Activated CD8-positive, alpha-beta memory T cell treated with anti-CD3 and anti-CD28 coated beads, Interleukin-2, amount 50 U/mL, for 48 hours (primary cell): ENCODE results near the gene FGF14.

ENCODE experiments used
- DNase-seq: peaks from one replicate; pipeline ENCODE4 v3.0.0-alpha.2; 2020

Gene FGF14

GRCh38 chr13:102302534-102302933 is 99.3 kb downstream of the FGF14 start:
- no peak for DNase-seq

DNA sequence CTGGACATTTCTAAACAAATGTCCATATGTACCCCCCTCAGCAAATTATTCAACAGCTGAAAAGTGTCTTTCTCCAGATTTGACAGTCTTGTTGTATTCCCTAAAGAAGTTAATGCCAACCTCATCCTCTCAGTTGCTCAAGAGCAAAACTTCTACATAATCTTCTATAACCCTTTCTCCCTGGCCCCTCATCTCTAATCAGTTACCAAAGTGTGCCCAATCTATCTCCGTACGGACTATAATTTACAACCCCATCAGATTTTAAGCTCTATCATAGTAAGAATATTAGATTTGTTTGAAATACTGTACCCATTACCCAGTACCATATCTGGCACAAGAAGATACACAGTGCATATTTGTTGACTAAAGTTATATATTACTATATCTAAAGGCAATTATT is 101.5 kb downstream of the FGF14 start:
- no peak for DNase-seq

DNA sequence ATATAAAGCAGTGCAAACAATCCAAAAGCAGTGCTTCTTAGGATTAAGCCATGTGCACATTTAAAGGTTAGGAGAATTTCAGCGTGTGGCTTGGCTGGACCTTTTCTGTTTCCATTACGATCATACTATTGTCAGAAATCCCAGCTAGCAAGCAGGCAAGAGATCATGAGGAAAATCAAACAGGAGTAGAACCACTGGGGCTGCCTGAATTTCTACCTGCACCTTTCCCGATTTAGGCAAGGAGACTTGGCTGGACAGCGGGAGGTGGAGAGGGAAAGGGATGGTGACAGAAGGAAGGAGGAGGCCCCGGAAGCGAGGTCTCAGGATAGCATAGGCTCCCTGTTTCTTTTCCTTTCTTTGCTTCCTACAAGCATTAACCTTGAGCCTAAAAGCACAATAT is 102.5 kb downstream of the FGF14 start:
- DNase-seq, result no peak

DNA sequence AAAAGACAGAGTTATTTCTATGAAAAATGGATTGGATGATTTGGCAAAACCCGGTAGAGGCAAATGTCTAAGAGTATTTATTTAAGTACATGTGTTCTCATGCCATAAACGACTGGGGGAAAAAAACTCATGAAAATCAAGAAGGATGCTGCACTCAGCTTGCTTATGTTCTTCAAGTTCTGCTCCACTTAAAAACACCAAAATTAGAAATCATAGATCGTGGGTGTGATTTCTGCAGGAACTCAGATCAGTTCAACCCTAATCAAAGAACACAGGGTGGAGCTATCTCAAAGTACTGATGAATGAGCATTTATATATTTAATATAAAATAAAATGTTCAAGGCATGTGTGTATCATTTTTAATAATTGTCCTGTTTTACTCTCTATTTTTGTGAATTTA is 103.8 kb downstream of the FGF14 start:
- DNase-seq, result no peak

DNA sequence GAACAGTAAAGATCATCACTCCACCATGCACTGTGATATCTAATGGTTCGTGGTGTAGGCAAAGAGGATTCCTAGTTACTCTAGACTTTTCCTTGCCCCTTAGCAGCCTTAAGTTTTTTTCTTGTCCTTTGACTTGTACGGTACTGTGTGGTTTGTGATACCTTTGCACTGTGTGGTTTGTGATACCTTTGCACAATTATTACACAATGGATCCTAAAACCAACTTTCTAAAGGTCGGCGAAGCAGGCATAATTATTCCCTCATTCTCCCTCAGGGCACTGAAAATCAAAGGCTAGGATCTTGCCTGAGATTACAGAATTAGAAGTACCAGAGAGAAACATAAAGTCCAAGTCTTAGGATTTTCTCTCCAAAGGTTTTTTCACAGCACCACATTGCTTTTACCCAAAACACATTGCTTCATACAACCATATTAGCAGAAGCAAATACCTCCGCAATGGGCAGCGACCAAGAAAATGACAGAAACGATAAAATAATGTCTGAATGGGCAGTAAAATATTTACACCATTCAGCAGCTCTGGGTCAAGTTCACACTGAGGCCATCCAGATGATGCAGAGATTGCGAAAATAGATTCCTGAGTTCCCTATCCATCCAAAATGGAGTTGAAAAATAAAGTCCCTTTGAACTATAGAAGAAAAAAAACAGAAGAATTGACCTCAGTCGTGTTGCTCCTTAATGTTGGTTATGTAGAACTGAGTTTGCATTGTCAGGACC is 106.4 kb downstream of the FGF14 start:
- no peak for DNase-seq

DNA sequence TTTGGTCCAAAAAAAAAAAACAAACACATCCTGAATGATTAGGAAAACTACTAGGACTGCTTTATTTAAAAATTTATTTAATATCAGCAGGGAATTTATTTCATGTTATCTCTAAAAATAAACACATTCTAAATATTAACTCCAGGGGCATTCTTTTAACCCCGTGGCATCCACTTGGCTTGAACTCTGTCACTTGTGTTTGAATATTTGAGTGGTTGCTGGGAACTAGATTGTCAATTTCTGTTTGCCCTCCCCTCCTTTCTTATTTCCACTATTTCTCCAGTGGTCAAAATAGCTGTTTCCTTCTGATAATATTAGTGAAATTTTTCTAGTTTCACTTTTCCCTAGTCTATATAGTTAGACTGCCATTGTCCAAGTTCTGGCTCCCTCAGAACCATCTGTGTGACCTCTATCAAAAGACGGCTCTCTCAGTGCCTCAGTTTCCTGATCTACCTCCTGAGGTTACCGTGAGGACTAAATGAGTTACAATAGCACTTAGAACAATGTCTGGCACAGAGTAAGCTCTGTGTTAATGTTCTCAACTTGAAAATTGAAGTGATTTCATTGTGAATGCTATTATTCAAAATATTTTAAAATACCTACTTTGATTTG is 107.3 kb downstream of the FGF14 start:
- DNase-seq, result no peak

- DNase-seq, result no peak
Observed at GRCh38 chr13:102293723-102294122, 108.1 kb downstream of the FGF14 start.

- DNase-seq, result no peak
Observed at GRCh38 chr13:102291587-102292218, 110.1 kb downstream of the FGF14 start.

GRCh38 chr13:102289606-102290005 is 112.2 kb downstream of the FGF14 start:
- no peak for DNase-seq

DNA sequence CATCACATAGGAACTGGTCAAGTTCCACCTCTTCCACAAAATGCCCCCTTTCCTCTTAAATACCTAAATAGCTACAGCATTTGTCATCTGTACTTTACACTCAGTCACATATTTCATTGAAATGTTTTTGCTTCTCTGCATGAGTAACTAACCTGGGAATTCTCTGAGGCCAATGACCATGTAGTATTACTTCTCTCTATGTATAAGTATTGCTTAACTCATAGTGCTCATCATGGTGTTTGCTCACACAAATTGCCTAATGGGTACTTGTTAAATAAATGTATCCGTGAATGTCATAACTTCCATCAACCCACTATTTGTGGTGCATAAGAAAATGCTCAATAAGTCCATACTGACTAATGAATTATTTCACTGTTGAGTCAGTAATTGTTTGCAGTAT is 115.5 kb downstream of the FGF14 start:
- no peak for DNase-seq

DNA sequence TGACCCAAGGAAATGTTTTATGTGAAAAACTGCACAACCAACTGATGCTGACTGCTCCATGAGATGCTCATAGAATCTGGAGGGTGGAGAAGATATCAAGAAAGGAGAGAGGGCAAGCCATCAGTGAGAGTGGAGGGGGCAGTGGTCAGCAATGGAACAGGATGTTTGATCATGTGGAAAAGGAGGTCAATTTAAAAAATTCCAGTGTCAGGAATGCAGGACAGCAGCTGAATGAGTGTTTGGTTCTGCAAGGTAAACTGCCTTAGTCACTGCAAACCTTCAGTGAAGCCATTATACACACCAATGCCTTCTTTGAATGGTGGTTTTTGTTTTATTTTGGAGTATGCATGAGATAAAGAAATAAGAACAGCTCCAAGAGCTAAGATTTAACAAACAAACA is 121.5 kb downstream of the FGF14 start:
- DNase-seq, result no peak

DNA sequence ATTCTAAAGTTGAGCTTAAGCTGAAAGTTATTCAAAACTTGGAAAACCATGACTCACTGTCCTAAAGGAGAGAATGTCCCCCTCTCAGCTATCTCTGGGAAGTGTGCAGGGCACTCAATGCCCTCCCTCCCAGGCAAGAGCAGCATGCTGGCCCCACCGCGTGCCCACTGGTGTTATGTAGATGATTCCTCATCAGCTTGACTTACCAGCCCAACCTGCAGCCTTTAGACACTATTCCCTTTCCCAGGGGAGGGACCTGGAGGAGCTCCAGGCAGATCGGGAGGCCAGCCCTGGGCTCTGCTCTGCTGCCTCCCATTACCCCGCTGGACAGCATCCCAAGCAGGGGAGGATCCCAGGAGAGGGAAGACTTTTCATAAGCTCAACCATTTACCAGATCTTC is 124.6 kb downstream of the FGF14 start:
- no peak for DNase-seq

- no peak for DNase-seq
Observed at GRCh38 chr13:102276404-102276803, 125.4 kb downstream of the FGF14 start.

- DNase-seq, result no peak
Observed at GRCh38 chr13:102275969-102276368, 125.9 kb downstream of the FGF14 start.

DNA sequence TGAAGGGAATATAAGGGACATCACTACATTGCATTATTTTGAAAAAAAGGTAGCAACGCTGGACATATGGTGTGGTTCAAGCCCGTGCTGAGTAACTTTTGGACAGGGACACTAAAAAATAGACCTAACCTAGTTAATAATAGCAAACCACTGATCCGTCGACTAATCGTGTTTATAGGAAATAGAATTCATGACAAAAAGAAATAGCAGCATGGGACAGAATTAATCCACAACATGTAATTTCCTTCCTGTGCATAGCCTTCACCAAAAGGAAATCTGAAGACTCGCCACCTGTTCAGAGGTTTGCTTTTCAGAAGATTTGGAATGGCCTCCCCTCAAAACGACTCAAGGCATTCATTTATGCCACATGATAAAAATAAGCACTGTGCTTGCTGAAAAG is 128.7 kb downstream of the FGF14 start:
- DNase-seq, result no peak

DNA sequence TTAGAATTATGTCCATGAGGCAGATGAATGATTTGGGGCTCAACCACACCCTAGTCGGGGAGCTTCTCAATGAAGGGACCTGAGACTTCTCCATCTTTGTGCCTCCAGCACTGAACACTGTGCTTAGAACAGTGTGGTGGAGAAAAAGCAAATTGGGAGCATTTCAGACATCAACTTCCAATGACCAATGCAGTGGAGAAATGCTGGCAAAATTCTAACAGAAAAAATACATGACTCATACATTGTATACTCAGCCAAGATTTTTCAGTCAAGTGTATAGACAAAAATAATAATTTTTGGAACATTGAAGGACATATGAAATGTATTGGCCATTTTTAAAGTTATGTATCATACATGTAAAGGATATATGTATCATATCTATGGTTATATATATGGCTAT is 134.7 kb downstream of the FGF14 start:
- no peak for DNase-seq

GRCh38 chr13:102261809-102262208 is 140.0 kb downstream of the FGF14 start:
- no peak for DNase-seq

DNA sequence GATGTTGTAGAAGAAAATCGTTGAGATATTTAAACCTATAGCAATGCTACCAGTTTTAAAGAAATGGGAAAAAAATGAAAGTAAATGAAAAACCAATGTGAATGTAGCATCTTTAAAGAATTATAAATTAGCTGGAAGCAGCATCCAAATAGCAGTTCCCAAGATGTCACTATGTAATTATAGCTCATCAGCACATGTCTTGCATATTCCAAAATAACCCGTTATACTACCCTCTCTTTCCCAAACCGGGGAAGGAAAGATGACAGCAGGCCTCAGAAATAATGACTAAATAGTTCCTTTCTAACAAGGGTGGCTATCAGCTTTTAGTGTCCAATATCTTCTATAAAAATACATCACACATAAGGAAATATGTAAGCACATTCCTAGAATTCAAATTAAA is 140.5 kb downstream of the FGF14 start:
- no peak for DNase-seq

GRCh38 chr13:102260256-102260655 is 141.6 kb downstream of the FGF14 start:
- DNase-seq, result no peak

DNA sequence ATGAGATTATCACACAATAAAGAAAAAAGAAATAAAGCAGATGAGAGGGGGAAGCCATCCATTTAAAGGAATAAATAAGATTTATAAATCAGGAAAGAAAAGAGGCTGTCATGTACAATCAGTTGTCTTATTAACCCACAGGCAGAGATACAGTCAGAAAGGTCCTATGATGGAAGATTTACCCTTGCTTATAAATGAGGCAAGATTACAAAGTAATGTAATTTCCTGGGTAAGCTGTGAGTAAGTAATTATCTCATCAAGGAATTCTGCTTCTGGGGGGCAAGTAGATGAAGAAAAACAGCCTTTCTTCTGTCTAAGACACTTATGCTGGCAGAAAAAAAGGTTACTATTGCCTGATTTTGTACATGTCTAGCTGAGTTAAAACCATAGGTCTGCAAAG is 146.4 kb downstream of the FGF14 start:
- no peak for DNase-seq

DNA sequence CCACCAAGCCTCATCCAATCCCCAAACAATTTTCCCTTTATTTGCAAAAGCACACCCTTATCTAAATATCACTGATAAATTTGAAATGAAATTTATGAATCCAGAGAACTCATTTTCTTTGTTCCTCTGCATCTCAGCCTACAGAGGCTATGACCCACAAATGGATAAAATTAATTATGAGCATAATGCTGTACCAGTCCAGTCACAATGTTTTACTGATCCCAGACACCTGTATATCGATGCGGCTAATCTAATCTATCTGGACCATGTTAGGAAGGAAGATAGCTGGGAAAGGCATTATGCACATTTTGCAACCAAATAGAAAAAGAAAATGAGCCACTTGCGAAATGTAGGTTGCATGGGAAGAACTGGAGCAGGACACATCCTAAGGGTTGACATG is 150.0 kb downstream of the FGF14 start:
- no peak for DNase-seq

GRCh38 chr13:102250448-102250847 is 151.4 kb downstream of the FGF14 start:
- DNase-seq, result no peak

DNA sequence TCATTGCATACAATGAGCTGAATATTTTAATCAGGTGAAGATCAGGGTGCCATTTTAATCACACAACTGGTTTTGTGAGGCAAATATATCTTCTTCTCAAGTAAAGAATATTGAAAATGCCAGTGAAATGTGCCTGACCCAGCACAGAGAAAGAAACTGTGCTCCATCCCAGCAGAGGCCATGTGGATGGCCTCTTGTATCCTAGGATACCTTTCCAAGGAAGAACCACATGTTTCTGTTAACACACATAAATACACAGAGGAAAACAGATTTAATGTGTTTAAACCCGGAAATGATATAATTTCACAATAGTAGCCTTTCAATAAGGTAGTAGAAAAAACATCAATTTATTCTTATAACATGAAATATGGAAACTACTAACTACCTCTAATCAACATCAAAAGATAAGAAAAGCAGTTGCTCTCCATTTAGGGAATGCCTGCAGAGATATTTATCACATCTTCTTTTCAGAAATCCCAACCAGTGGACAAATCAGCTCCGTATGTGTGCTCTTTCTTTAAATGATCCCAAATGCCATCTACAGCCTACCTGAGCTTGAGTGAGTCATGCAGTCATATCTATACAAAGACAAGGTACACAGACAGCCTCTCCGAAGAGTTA is 157.1 kb downstream of the FGF14 start:
- no peak for DNase-seq

DNA sequence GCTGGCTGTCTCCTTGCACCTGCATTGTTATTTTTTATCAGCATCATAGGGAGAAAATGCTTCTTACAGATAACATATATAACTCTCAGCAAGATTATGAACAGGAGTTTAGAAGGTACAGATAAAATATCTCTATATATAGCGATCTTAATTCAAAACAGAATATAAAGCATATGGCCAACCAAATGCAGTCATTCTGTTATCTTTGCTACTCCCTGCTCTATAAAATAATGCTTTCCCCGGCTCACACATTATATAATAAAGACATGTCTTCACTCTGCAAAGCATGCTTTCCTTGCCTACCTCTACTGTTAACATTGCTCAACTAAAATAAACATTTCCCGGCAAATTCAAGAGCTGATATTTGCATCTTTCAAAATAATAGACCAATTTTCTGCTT is 161.7 kb downstream of the FGF14 start:
- DNase-seq, result no peak
